ENCODE results near the gene ATP6V0B. TPM values are rescaled to one million over a fixed set of nuclear protein-coding genes. Genes with fewer than 3 reads are reported as not detected.
A peak's percentile ranks its signal among the peaks of the same experiment; 100 is the strongest.

ATP6V0B gene
- total and polyA plus RNA-seq, 2 donors (not counting 1 experiment from before 2014, with no cell fraction given): 91.0 to 198 TPM

GRCh38 chr1:43979528-43980254 lies 4.9 kb downstream of the ATP6V0B start:
- ChIA-PET CTCF (interaction anchor here (1.2 kb wide), 1 partner anchor 57 kb away, joined by 3 read pairs; no protein-coding TSS in a partner anchor), POLR2A (interaction anchor here (0.6 kb wide), 1 partner anchor 10 kb away, joined by 4 read pairs; the partner anchor contains the start of gene DPH2)
- DNase-seq (peak; percentile 50), ATAC-seq (ENCODE audit: low read depth) (no peak)
- intact Hi-C loops (cut with micrococcal nuclease): loop anchor here (10.0 kb wide), 2 partner anchors 275 to 1525 kb away; partner anchors contain the start of genes PPCS, ST3GAL3 and ZMYND12
- H3K36me3 ChIP-seq (replicated peaks in 1 of 2; ENCODE audit: control extremely low read depth in 1 of 2, control insufficient read depth in 1 of 2, extremely low read depth in 1 of 2, insufficient read depth in 2 of 2, low read length in 1 of 2): peaks cover 0 to 23% of the 10 kb centered on the region in 2 experiments
- H4K20me1 ChIP-seq (ENCODE audit: control insufficient read depth, insufficient read depth, low read length, poor library complexity, severe bottlenecking): peaks cover 40% of the 10 kb centered on the region
- H3K4me2 ChIP-seq (replicated peaks; ENCODE audit: low read depth, low read length, poor library complexity, severe bottlenecking): peak overlapping the region; percentile 90
- Mint-ChIP-seq H3K4me1 (peaks cover 53% of the 10 kb centered on the region), H3K4me3 (peak overlapping the region; percentile 93), H3K27ac (peak overlapping the region; percentile 69), H3K9me3 (ENCODE audit: insufficient read depth) (no peaks in the 10 kb centered on the region), H3K27me3 (no peaks in the 10 kb centered on the region)
- H3K9me3 ChIP-seq (ENCODE audit: control extremely low read depth in 1 of 3, control insufficient read depth in 2 of 3, insufficient read depth in 1 of 3, low read length in 2 of 3): no peaks in the 10 kb centered on the region
- peak overlapping the region; percentile 77 for H2AFZ ChIP-seq (ENCODE audit: insufficient read depth, low read depth, low read length, poor library complexity, severe bottlenecking)
- TF ChIP-seq CTCF (IDR thresholded peaks at IDR 0.05): no peak
- TF ChIP-seq EZH2 (IDR thresholded peaks at IDR 0.05; ENCODE audit: borderline replicate concordance, insufficient read depth, low read depth, low read length, poor library complexity, severe bottlenecking): no peak
- H3K9ac ChIP-seq (ENCODE audit: low read length): peak overlapping the region; percentile 63
- peaks cover 32 to 60% of the 10 kb centered on the region in 2 donors for H3K4me1 ChIP-seq (ENCODE audit: control insufficient read depth in 2 of 2, insufficient read depth in 2 of 2, low read length in 2 of 2)
- no peaks in the 10 kb centered on the region for H3K27me3 ChIP-seq (replicated peaks in 1 of 4; ENCODE audit: control extremely low read depth in 1 of 4, control insufficient read depth in 3 of 4, insufficient read depth in 4 of 4, low read length in 3 of 4)
- WGBS (ENCODE audit: insufficient coverage): 8% methylated on average over 39 of the region's 45 CpGs
- H3K27ac ChIP-seq (ENCODE audit: low read length in 2 of 2): no peak overlapping the region
- H3K4me3 ChIP-seq (ENCODE audit: control extremely low read depth in 1 of 5, extremely low read depth in 1 of 5, insufficient read depth in 1 of 5, low read depth in 2 of 5, low read length in 4 of 5): peak overlapping the region in 4 of 5 experiments; percentile 26 to 63 (median 48)
- H3K79me2 ChIP-seq (ENCODE audit: control insufficient read depth, insufficient read depth, low read length): peaks cover 16% of the 10 kb centered on the region

All from B cell (primary cell).